ENCODE measurements around the gene GASK1A. TPM values are rescaled to one million over a fixed set of nuclear protein-coding genes. Genes with fewer than 3 reads are reported as not detected.

Gene GASK1A
- total RNA-seq, 2 experiments from 2014 or later, result 0.28 TPM; not detected in 1

- H3K27ac ChIP-seq (ENCODE audit: low read depth in 1 of 2, low read length in 2 of 2), result peak overlapping the region; percentile 37 to 66
- Mint-ChIP-seq H3K27me3 (no peaks in the 10 kb centered on the region), H3K36me3 (ENCODE audit: low read depth) (no peaks in the 10 kb centered on the region), H3K27ac (no peak overlapping the region), H3K9me3 (no peaks in the 10 kb centered on the region), H3K4me1 (ENCODE audit: low read depth) (peaks cover 5% of the 10 kb centered on the region), H3K4me3 (no peak overlapping the region)
- no peak for TF ChIP-seq CTCF (IDR thresholded peaks at IDR 0.05)
- no peak for ATAC-seq (ENCODE audit: poor library complexity)
- H3K4me3 ChIP-seq (ENCODE audit: low read length), result no peak overlapping the region
- peaks cover 51 to 60% of the 10 kb centered on the region in 2 experiments for H3K9me3 ChIP-seq (ENCODE audit: control insufficient read depth in 1 of 2, insufficient read depth in 1 of 2, low read length in 2 of 2)
- DNase-seq, result peak in 1 of 14 experiments; percentile 43
- POLR2A ChIA-PET, result no interaction called here
- H3K4me1 ChIP-seq (ENCODE audit: insufficient read depth, low read length), result peaks cover 43% of the 10 kb centered on the region
- no peaks in the 10 kb centered on the region for H3K36me3 ChIP-seq (ENCODE audit: insufficient read depth, low read length)
- intact Hi-C loops (cut with DNase I, micrococcal nuclease), result loop anchor here in 1 of 2 experiments (10.0 kb wide), 1 partner anchor 373 kb away; no protein-coding TSS in a partner anchor
- CTCF ChIA-PET, result no interaction called here
- H3K27me3 ChIP-seq (ENCODE audit: control insufficient read depth in 1 of 2, insufficient read depth in 2 of 2, low read length in 2 of 2), result no peaks in the 10 kb centered on the region
These were observed 33.1 kb downstream of the GASK1A start for GRCh38 chr3:43012174-43012573.

DNA sequence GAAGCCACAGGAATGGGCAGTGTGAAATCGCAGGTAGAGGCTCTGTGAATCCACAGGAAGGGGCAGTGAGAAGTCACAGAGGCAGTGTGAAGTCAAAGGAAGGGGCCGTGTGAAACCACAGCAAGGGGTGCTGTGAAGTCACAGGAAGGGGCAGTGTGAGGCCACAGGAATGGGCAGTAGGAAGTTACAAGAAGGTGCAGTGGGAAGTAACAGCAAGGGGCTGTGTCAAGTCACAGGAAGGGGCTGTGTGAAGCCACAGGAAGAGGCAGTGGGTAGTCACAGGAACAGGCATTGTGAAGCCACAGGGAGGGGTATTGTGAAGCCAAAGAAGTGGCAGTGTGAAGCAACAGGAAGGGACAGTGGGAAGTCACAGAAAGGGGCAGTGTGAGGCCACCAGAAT, 34.1 kb downstream of the GASK1A start:
- H3K27me3 Mint-ChIP-seq, result no peaks in the 10 kb centered on the region
- H3K27me3 ChIP-seq (ENCODE audit: control insufficient read depth in 1 of 2, insufficient read depth in 2 of 2, low read length in 2 of 2), result no peaks in the 10 kb centered on the region
- peaks cover 46% of the 10 kb centered on the region for H3K4me1 ChIP-seq (ENCODE audit: insufficient read depth, low read length)
- CTCF ChIA-PET, result no interaction called here
- DNase-seq (no peak), ATAC-seq (ENCODE audit: poor library complexity) (no peak)
- no peaks in the 10 kb centered on the region for H3K9me3 Mint-ChIP-seq
- peak overlapping the region; percentile 34 to 81 for H3K27ac ChIP-seq (ENCODE audit: low read depth in 1 of 2, low read length in 2 of 2)
- no peak overlapping the region for H3K4me3 Mint-ChIP-seq
- no peaks in the 10 kb centered on the region for H3K36me3 ChIP-seq (ENCODE audit: insufficient read depth, low read length)
- POLR2A ChIA-PET, result no interaction called here
- H3K4me1 Mint-ChIP-seq (ENCODE audit: low read depth), result no peaks in the 10 kb centered on the region
- H3K9me3 ChIP-seq (ENCODE audit: control insufficient read depth in 1 of 2, insufficient read depth in 1 of 2, low read length in 2 of 2), result peaks cover 51 to 67% of the 10 kb centered on the region in 2 experiments
- no peak overlapping the region for H3K27ac Mint-ChIP-seq
- intact Hi-C loops (cut with DNase I, micrococcal nuclease), result loop anchor here in 1 of 2 experiments (10.0 kb wide), 1 partner anchor 372 kb away; no protein-coding TSS in a partner anchor
- TF ChIP-seq CTCF (IDR thresholded peaks at IDR 0.05), result no peak
- no peak overlapping the region for H3K4me3 ChIP-seq (ENCODE audit: low read length)
- H3K36me3 Mint-ChIP-seq (ENCODE audit: low read depth), result no peaks in the 10 kb centered on the region

DNA sequence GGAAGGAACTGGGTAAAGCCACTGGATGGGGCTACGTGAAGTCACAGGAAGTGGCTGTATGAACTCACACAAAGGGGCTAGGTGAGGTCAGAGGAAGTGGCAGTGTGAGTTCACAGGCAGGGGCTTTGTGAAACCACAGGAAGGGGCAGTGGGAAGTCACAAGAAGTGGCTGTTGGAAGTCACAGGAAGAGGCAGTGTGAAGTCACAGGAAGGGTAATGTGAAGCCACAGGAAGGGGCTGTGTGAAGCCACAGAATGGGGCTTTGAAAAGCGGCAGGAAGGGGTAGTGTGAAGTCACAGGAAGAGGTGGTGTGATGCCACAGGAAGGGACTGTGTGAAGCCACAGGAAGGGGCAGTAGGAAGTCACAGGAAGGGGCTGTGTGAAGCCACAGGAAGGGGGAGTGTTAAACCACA, 34.6 kb downstream of the GASK1A start:
- no peak overlapping the region for H3K27ac Mint-ChIP-seq
- no peaks in the 10 kb centered on the region for H3K9me3 Mint-ChIP-seq
- intact Hi-C loops (cut with DNase I, micrococcal nuclease), result loop anchor here in 1 of 2 experiments (10.0 kb wide), 1 partner anchor 371 kb away; no protein-coding TSS in a partner anchor
- H3K27me3 ChIP-seq (ENCODE audit: control insufficient read depth in 1 of 2, insufficient read depth in 2 of 2, low read length in 2 of 2), result no peaks in the 10 kb centered on the region
- peak in 4 of 14 experiments; percentile 22 to 75 (median 58) for DNase-seq
- TF ChIP-seq CTCF (IDR thresholded peaks at IDR 0.05), result no peak
- no peaks in the 10 kb centered on the region for H3K27me3 Mint-ChIP-seq
- H3K27ac ChIP-seq (ENCODE audit: low read depth in 1 of 2, low read length in 2 of 2), result peak overlapping the region; percentile 34 to 81
- H3K4me1 Mint-ChIP-seq (ENCODE audit: low read depth), result no peaks in the 10 kb centered on the region
- H3K4me3 Mint-ChIP-seq, result no peak overlapping the region
- H3K36me3 ChIP-seq (ENCODE audit: insufficient read depth, low read length), result no peaks in the 10 kb centered on the region
- POLR2A ChIA-PET, result no interaction called here
- H3K4me3 ChIP-seq (ENCODE audit: low read length), result no peak overlapping the region
- CTCF ChIA-PET, result no interaction called here
- peaks cover 47% of the 10 kb centered on the region for H3K4me1 ChIP-seq (ENCODE audit: insufficient read depth, low read length)
- H3K9me3 ChIP-seq (ENCODE audit: control insufficient read depth in 1 of 2, insufficient read depth in 1 of 2, low read length in 2 of 2), result peaks cover 51 to 67% of the 10 kb centered on the region in 2 experiments
- H3K36me3 Mint-ChIP-seq (ENCODE audit: low read depth), result no peaks in the 10 kb centered on the region
- ATAC-seq (ENCODE audit: poor library complexity), result peak; percentile 32
